IMR-90 (cell line): ENCODE measurements around the gene OPRM1. TPM values are rescaled to one million over a fixed set of nuclear protein-coding genes. Genes with fewer than 3 reads are reported as not detected.

Experiments used
- ATAC-seq: fragments of 200-7000 bp; cut with Tn5 transposase; 2 replicates; pipeline ENCODE4 v1.9.1; 2020; ENCODE audit warnings: low read depth, mild to moderate bottlenecking, moderate library complexity
- BruUV-seq: library from RNA; stranded (reverse); fragments of 400-500 nt; replicated peaks from 2 replicates; lab custom pipeline; 2021; lab: Mats Ljungman, UMichigan
- CTCF ChIA-PET: fragments of 300-600 bp; formaldehyde crosslinking; extraction: SDS; loops from one replicate; lab custom pipeline; 2021; ENCODE audit warnings: antibody characterized with exemption; lab: Yijun Ruan, JAX
- POLR2A ChIA-PET: fragments of 300-600 bp; sonication (Branson Sonifier 250); formaldehyde crosslinking; loops from one replicate; lab custom pipeline; 2022; ENCODE audit warnings: antibody characterized with exemption; ENCODE audit not compliant: unreplicated experiment; lab: Charles Lee
- DNase-seq: peaks from one replicate; pipeline ENCODE4 v3.0.0; 2013
- H2AFZ ChIP-seq: replicated peaks from 2 replicates; pipeline ENCODE3; 2013; ENCODE audit warnings: low read length, mild to moderate bottlenecking; ENCODE audit not compliant: poor library complexity
- H2AK5ac ChIP-seq: 2 replicates; pipeline ENCODE4 v1.6.1; 2013; ENCODE audit warnings: low read depth, low read length, inconsistent platforms
- H2AK9ac ChIP-seq: replicated peaks from 2 replicates; pipeline ENCODE3; 2013; ENCODE audit warnings: mild to moderate bottlenecking, low read depth, low read length, moderate library complexity; ENCODE audit not compliant: poor library complexity
- H2BK120ac ChIP-seq: 2 replicates; pipeline ENCODE4 v1.6.1; 2013; ENCODE audit warnings: low read depth, low read length, inconsistent platforms
- H2BK15ac ChIP-seq: 3 replicates; pipeline ENCODE4 v1.6.1; 2013; ENCODE audit warnings: low read depth, low read length, inconsistent platforms
- H2BK20ac ChIP-seq: 2 replicates; pipeline ENCODE4 v1.6.1; 2013; ENCODE audit warnings: low read depth, mild to moderate bottlenecking, inconsistent platforms, low read length, moderate library complexity
- H2BK5ac ChIP-seq: 2 replicates; pipeline ENCODE4 v1.6.1; 2013; ENCODE audit warnings: mild to moderate bottlenecking, low read depth, low read length, inconsistent platforms; ENCODE audit not compliant: poor library complexity, severe bottlenecking
- H3K14ac ChIP-seq: replicated peaks from 2 replicates; pipeline ENCODE4 v1.6.1; 2013; ENCODE audit warnings: low read depth, low read length, inconsistent platforms
- H3K18ac ChIP-seq: 2 replicates; pipeline ENCODE4 v1.6.1; 2013; ENCODE audit warnings: low read depth, low read length, control low read depth
- H3K23ac ChIP-seq: 2 replicates; pipeline ENCODE4 v1.6.1; 2013; ENCODE audit warnings: low read depth, low read length, inconsistent platforms
- H3K27ac ChIP-seq: 2 replicates; pipeline ENCODE4 v1.5.1; 2013; ENCODE audit warnings: mild to moderate bottlenecking, control low read depth, low read length; ENCODE audit not compliant: insufficient read depth
- H3K27me3 ChIP-seq: 2 replicates; pipeline ENCODE4 v1.6.1; 2013; ENCODE audit warnings: low read length; ENCODE audit not compliant: control insufficient read depth, insufficient read depth
- H3K36me3 ChIP-seq: 2 replicates; pipeline ENCODE4 v1.6.1; 2013; ENCODE audit warnings: low read length, mixed read lengths; ENCODE audit not compliant: control insufficient read depth, insufficient read depth
- H3K4ac ChIP-seq: 2 replicates; pipeline ENCODE4 v1.6.1; 2013; ENCODE audit warnings: low read depth, low read length, inconsistent platforms
- H3K4me1 ChIP-seq: 2 replicates; pipeline ENCODE4 v1.6.1; 2013; ENCODE audit warnings: low read length, mixed read lengths; ENCODE audit not compliant: control insufficient read depth, insufficient read depth
- H3K4me2 ChIP-seq: 2 replicates; pipeline ENCODE4 v1.6.1; 2013; ENCODE audit warnings: low read depth, mild to moderate bottlenecking, control low read depth, low read length, moderate library complexity
- H3K4me3 ChIP-seq: 2 replicates; pipeline ENCODE4 v1.5.1; 2013; ENCODE audit warnings: low read depth, mild to moderate bottlenecking, control low read depth, low read length, moderate library complexity; ENCODE audit not compliant: insufficient read depth
- H3K56ac ChIP-seq: 2 replicates; pipeline ENCODE4 v1.6.1; 2013; ENCODE audit warnings: low read length, inconsistent platforms; ENCODE audit not compliant: insufficient read depth; ENCODE audit errors: extremely low read depth
- H3K79me1 ChIP-seq, 2 experiments: 2 replicates each; pipeline ENCODE4 v1.6.1; 2013; ENCODE audit warnings: low read length in 2 of 2, inconsistent platforms in 1 of 2, low read depth in 1 of 2
- H3K9ac ChIP-seq: 2 replicates; pipeline ENCODE4 v1.6.1; 2013; ENCODE audit warnings: low read depth, low read length, control low read depth
- H3K9me1 ChIP-seq: 2 replicates; pipeline ENCODE4 v1.6.1; 2013; ENCODE audit warnings: low read length, inconsistent platforms; ENCODE audit not compliant: insufficient read depth
- H3K9me3 ChIP-seq: 2 replicates; pipeline ENCODE4 v1.6.1; 2013; ENCODE audit warnings: low read length; ENCODE audit not compliant: control insufficient read depth, insufficient read depth
- H4K20me1 ChIP-seq: 2 replicates; pipeline ENCODE4 v1.6.1; 2013; ENCODE audit warnings: low read length, inconsistent platforms; ENCODE audit not compliant: insufficient read depth
- H4K5ac ChIP-seq: 2 replicates; pipeline ENCODE4 v1.6.1; 2013; ENCODE audit warnings: mild to moderate bottlenecking, low read depth, low read length, control low read depth
- H4K8ac ChIP-seq, 2 experiments: 2 replicates each; pipeline ENCODE4 v1.6.1; 2013; ENCODE audit warnings: low read depth in 2 of 2, low read length in 2 of 2, control low read depth in 1 of 2, inconsistent platforms in 1 of 2
- H4K91ac ChIP-seq: 2 replicates; pipeline ENCODE4 v1.6.1; 2013; ENCODE audit warnings: low read depth, low read length, inconsistent platforms; ENCODE audit not compliant: insufficient read depth
- BHLHE40 ChIP-seq: fragments of 150-350 bp; IDR thresholded peaks from 2 replicates; pipeline ENCODE4 v1.6.1; 2016; ENCODE audit warnings: mild to moderate bottlenecking, low read depth, low read length
- CEBPB ChIP-seq: IDR thresholded peaks from 2 replicates; pipeline ENCODE4 v1.6.1; 2012; ENCODE audit warnings: low read depth, low read length, improper control_type of control experiment
- CHD1 ChIP-seq: IDR thresholded peaks from 2 replicates; pipeline ENCODE4 v1.6.1; 2012; ENCODE audit warnings: low read depth, low read length, improper control_type of control experiment
- CTCF ChIP-seq: conservative IDR thresholded peaks from 2 replicates; pipeline ENCODE4 v1.5.1; 2012; ENCODE audit warnings: mild to moderate bottlenecking, low read depth, low read length, improper control_type of control experiment
- ELK1 ChIP-seq: fragments of 150-350 bp; IDR thresholded peaks from 2 replicates; pipeline ENCODE4 v1.6.1; 2016; ENCODE audit warnings: low read depth, mild to moderate bottlenecking, low read length, moderate library complexity, borderline replicate concordance
- FOS ChIP-seq: fragments of 150-350 bp; IDR thresholded peaks from 2 replicates; pipeline ENCODE4 v1.6.1; 2016; ENCODE audit warnings: low read depth, low read length
- MAFK ChIP-seq: IDR thresholded peaks from 2 replicates; pipeline ENCODE4 v1.6.1; 2012; ENCODE audit warnings: low read depth, low read length, improper control_type of control experiment
- MAZ ChIP-seq: IDR thresholded peaks from 2 replicates; pipeline ENCODE4 v1.6.1; 2012; ENCODE audit warnings: low read depth, mild to moderate bottlenecking, low read length, improper control_type of control experiment, moderate library complexity, borderline replicate concordance
- MXI1 ChIP-seq: IDR thresholded peaks from 2 replicates; pipeline ENCODE4 v1.6.1; 2012; ENCODE audit warnings: low read depth, mild to moderate bottlenecking, low read length, moderate library complexity, borderline replicate concordance
- NFE2L2 ChIP-seq: fragments of 150-350 bp; IDR thresholded peaks from 2 replicates; pipeline ENCODE4 v1.6.1; 2016; ENCODE audit warnings: low read depth, mild to moderate bottlenecking, low read length
- POLR2A ChIP-seq: IDR thresholded peaks from 2 replicates; pipeline ENCODE4 v1.6.1; 2012; ENCODE audit warnings: mild to moderate bottlenecking, low read depth, low read length
- RAD21 ChIP-seq: IDR thresholded peaks from 2 replicates; pipeline ENCODE4 v1.6.1; 2012; ENCODE audit warnings: low read length, improper control_type of control experiment
- RCOR1 ChIP-seq: IDR thresholded peaks from 2 replicates; pipeline ENCODE4 v1.6.1; 2012; ENCODE audit warnings: mild to moderate bottlenecking, low read length, improper control_type of control experiment; ENCODE audit not compliant: insufficient replicate concordance
- RFX5 ChIP-seq: IDR thresholded peaks from 2 replicates; pipeline ENCODE4 v1.8.0; 2012; ENCODE audit warnings: low read depth, mild to moderate bottlenecking, low read length, moderate library complexity
- SMC3 ChIP-seq: fragments of 150-350 bp; IDR thresholded peaks from 2 replicates; pipeline ENCODE4 v1.6.1; 2016; ENCODE audit warnings: low read depth, mild to moderate bottlenecking, antibody characterized with exemption, low read length, moderate library complexity
- USF2 ChIP-seq: fragments of 150-350 bp; IDR thresholded peaks from 2 replicates; pipeline ENCODE4 v1.6.1; 2017; ENCODE audit warnings: mild to moderate bottlenecking, antibody characterized with exemption, low read length, low read depth
- WGBS, 2 experiments: methylation state at CpG; one replicate each; pipeline versions ENCODE4 v1.1.5 to v1.1.7; 2013; ENCODE audit warnings: missing lambda C conversion rate in 2 of 2; ENCODE audit not compliant: insufficient read length in 1 of 2; ENCODE audit errors: extremely low coverage in 2 of 2; 5-methylcytosine and 5-hydroxymethylcytosine counted together
- dilution Hi-C: fragments of 300-500 bp; cut with HindIII; formaldehyde crosslinking; loops from one replicate; pipeline ENCODE4 v1.14.3; 2018; ENCODE audit warnings: low sequenced_read_pairs; ENCODE audit not compliant: unreplicated experiment
- in situ Hi-C: fragments of 300-500 bp; cut with MboI; formaldehyde crosslinking; loops from 3 replicates; pipeline ENCODE4 v1.14.3; 2019; ENCODE audit warnings: low sequenced_read_pairs, inconsistent platforms, mixed read lengths
- intact Hi-C: fragments of 100-400 bp; cut with micrococcal nuclease; formaldehyde crosslinking; loops from 2 replicates; pipeline ENCODE4 v1.10.0; 2022
- polyA plus RNA-seq, 3 experiments: library from polyadenylated mRNA; depleted of rRNA; stranded (reverse); fragments of >200 nt; gene quantifications; 2 replicates each; pipeline ENCODE4 v1.2.3, GENCODE V29; 2012; ENCODE audit warnings: low replicate concordance in 1 of 3
- total RNA-seq: library from RNA; depleted of rRNA; stranded (reverse); fragments of >200 nt; gene quantifications from 2 replicates; pipeline ENCODE4 v1.2.3, GENCODE V29; 2012

Gene OPRM1
- total and polyA plus RNA-seq, 2 of the 4 experiments (the other 2 are of a cell fraction): not detected

- no CpG with 5 or more reads among the region's 1 CpG for WGBS, 2 experiments
- no TSS peak for BruUV-seq
- Histone ChIP-seq H3K4me3 (no peak overlapping the region), H2BK20ac (no peak overlapping the region), H2BK15ac (no peak overlapping the region), H3K9ac (no peak overlapping the region), H4K91ac (no peak overlapping the region), H3K56ac (no peak overlapping the region), H4K5ac (no peak overlapping the region), H2BK120ac (no peak overlapping the region), H3K9me3 (0 out of 2 replicates have a peak, but pooled peaks cover 3% of the 10 kb centered on the region), H3K79me1 (no peaks in the 10 kb centered on the region), H2AK9ac (no peak overlapping the region), H3K18ac (no peak overlapping the region), H3K4me2 (no peak overlapping the region), H3K4me1 (peaks cover 3% of the 10 kb centered on the region; the same call in 1 of the 2 replicates), H3K27me3 (no peaks in the 10 kb centered on the region), H2AK5ac (no peak overlapping the region), H2AFZ (no peak overlapping the region), H3K36me3 (no peaks in the 10 kb centered on the region), H4K8ac (no peak overlapping the region), H3K4ac (no peak overlapping the region), H2BK5ac (no peak overlapping the region), H3K14ac (no peak overlapping the region), H3K27ac (no peak overlapping the region), H3K9me1 (peaks cover 5% of the 10 kb centered on the region), H3K23ac (no peak overlapping the region), H4K20me1 (no peaks in the 10 kb centered on the region)
- intact Hi-C loops (no loop called here), dilution Hi-C loops (no loop called here), in situ Hi-C loops (no loop called here)
- ATAC-seq (no peak; the same call in 1 of the 2 replicates), DNase-seq (no peak)
- no peak for TF ChIP-seq ELK1
- no peak for TF ChIP-seq FOS
- TF ChIP-seq SMC3: no peak
- no peak for TF ChIP-seq RFX5
- TF ChIP-seq USF2: no peak
- no peak for TF ChIP-seq BHLHE40
- TF ChIP-seq CEBPB: no peak
- TF ChIP-seq CHD1: no peak
- TF ChIP-seq CTCF: no peak
- no peak for TF ChIP-seq RCOR1
- no peak for TF ChIP-seq MAFK
- TF ChIP-seq MXI1: no peak
- no peak for TF ChIP-seq POLR2A
- TF ChIP-seq NFE2L2: no peak
- TF ChIP-seq MAZ: no peak
- no peak for TF ChIP-seq RAD21
- ChIA-PET POLR2A (no interaction called here), CTCF (interaction anchor here (1.5 kb wide), 2 partner anchors 8 to 84 kb away, joined by 3 to 5 read pairs; no protein-coding TSS in a partner anchor)
Observed at GRCh38 chr6:154285826-154286225, 246.8 kb downstream of the OPRM1 start.
